Neural progenitor cell (in vitro differentiated cells): ENCODE data around the gene PIRT. TPM values are rescaled to one million over a fixed set of nuclear protein-coding genes. Genes with fewer than 3 reads are reported as not detected.

Experiments
- DNase-seq: peaks from one replicate; pipeline ENCODE4 v3.0.0-alpha.2; 2016; ENCODE audit warnings: low spot score
- H2AFZ ChIP-seq: fragments of 200-600 bp; sonication (generic); replicated peaks from 2 replicates; pipeline ENCODE4 v1.6.1; 2016; ENCODE audit warnings: antibody characterized with exemption
- H3F3A ChIP-seq: fragments of 200-600 bp; sonication (generic); 2 replicates; pipeline ENCODE4 v1.6.1; 2016; ENCODE audit warnings: antibody characterized with exemption, low read depth
- H3K27ac ChIP-seq: fragments of 200-600 bp; sonication (generic); 2 replicates; pipeline ENCODE4 v1.5.1; 2016; ENCODE audit warnings: mild to moderate bottlenecking
- H3K27me3 ChIP-seq: fragments of 200-600 bp; sonication (generic); 2 replicates; pipeline ENCODE4 v1.6.1; 2016; ENCODE audit warnings: mild to moderate bottlenecking, moderate library complexity
- H3K36me3 ChIP-seq: fragments of 200-600 bp; sonication (generic); 2 replicates; pipeline ENCODE4 v1.5.1; 2016
- H3K4me1 ChIP-seq: fragments of 200-600 bp; sonication (generic); 2 replicates; pipeline ENCODE4 v1.6.1; 2016; ENCODE audit warnings: mixed run types
- H3K4me2 ChIP-seq: fragments of 200-600 bp; sonication (generic); 2 replicates; pipeline ENCODE4 v1.6.1; 2016
- H3K4me3 ChIP-seq: fragments of 200-600 bp; sonication (generic); 2 replicates; pipeline ENCODE4 v1.5.1; 2016
- H3K79me2 ChIP-seq: fragments of 200-600 bp; sonication (generic); 2 replicates; pipeline ENCODE4 v1.6.1; 2016; ENCODE audit warnings: low read depth
- H3K9ac ChIP-seq: fragments of 200-600 bp; sonication (generic); 2 replicates; pipeline ENCODE4 v1.6.1; 2016
- H3K9me3 ChIP-seq: fragments of 200-600 bp; sonication (generic); 2 replicates; pipeline ENCODE4 v1.5.1; 2016; ENCODE audit warnings: low read depth
- H4K20me1 ChIP-seq: fragments of 200-600 bp; sonication (generic); 2 replicates; pipeline ENCODE4 v1.6.1; 2016; ENCODE audit warnings: low read depth
- H3K27ac Mint-ChIP-seq: 3 replicates; pipeline ENCODE4 v1.8.0; 2021; ENCODE audit warnings: mixed read lengths
- H3K27me3 Mint-ChIP-seq: 2 replicates; pipeline ENCODE4 v1.8.0; 2022; ENCODE audit warnings: low read depth, mild to moderate bottlenecking, inconsistent platforms, moderate library complexity, mixed read lengths; ENCODE audit not compliant: insufficient read depth
- H3K36me3 Mint-ChIP-seq: 3 replicates; pipeline ENCODE4 v1.8.0; 2021; ENCODE audit warnings: mixed read lengths
- H3K4me1 Mint-ChIP-seq: 3 replicates; pipeline ENCODE4 v1.8.0; 2021; ENCODE audit warnings: mixed read lengths
- H3K4me3 Mint-ChIP-seq: 3 replicates; pipeline ENCODE4 v1.8.0; 2021; ENCODE audit warnings: mild to moderate bottlenecking, moderate library complexity, mixed read lengths
- H3K9me3 Mint-ChIP-seq: 3 replicates; pipeline ENCODE4 v1.8.0; 2020; ENCODE audit warnings: mixed read lengths
- EZH2 ChIP-seq: fragments of 200-600 bp; sonication (generic); IDR thresholded peaks from 2 replicates; pipeline ENCODE4 v1.6.1; 2017; ENCODE audit warnings: antibody characterized with exemption, mild to moderate bottlenecking, moderate library complexity
- EZH2phosphoT487 ChIP-seq: fragments of 200-600 bp; sonication (generic); IDR thresholded peaks from 2 replicates; pipeline ENCODE4 v1.6.1; 2017; ENCODE audit warnings: antibody characterized with exemption
- total RNA-seq: library from RNA; depleted of rRNA; stranded (reverse); fragments of >200 nt; gene quantifications from 2 replicates; pipeline ENCODE4 v1.2.3, GENCODE V29; 2015; ENCODE audit warnings: low replicate concordance
- TF ChIP-seq, protein P1 (sequence below): fragments of 200-600 bp; sonication (generic); IDR thresholded peaks from 2 replicates; pipeline ENCODE4 v1.5.1; 2017; ENCODE audit warnings: antibody characterized with exemption, mild to moderate bottlenecking

PIRT gene
- total RNA-seq, 1 donor from 2014 or later = not detected

DNA sequence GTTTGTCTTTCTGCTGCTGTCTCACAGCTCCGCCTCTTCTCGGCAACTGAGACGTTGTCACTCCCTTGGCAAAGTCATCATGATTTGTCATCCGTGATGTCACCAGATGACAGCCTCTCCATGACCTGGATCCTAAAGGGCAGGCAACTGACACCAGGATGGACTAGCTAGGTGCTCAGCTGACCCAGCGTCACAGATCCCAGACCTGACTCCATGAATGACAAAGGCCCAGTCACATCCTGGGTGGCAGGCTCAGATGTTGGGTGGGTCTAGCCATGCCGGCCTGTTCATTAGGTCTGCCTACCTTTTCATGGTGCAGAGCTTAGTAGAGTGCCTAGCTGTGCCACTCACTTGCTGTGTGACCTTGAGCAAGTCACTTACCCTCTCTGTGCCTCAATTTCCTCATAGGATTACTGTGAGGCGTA is 30.2 kb downstream of the PIRT start:
- Histone ChIP-seq H3K79me2 (no peaks in the 10 kb centered on the region), H3K9me3 (no peaks in the 10 kb centered on the region), H3K9ac (no peak overlapping the region), H3K4me3 (no peak overlapping the region), H3K27me3 (no peaks in the 10 kb centered on the region), H3K4me2 (no peak overlapping the region), H3K27ac (no peak overlapping the region), H2AFZ (no peak overlapping the region), H3F3A (no peaks in the 10 kb centered on the region), H4K20me1 (no peaks in the 10 kb centered on the region), H3K36me3 (no peaks in the 10 kb centered on the region), H3K4me1 (peaks cover 7% of the 10 kb centered on the region)
- no peaks in the 10 kb centered on the region for H3K9me3 Mint-ChIP-seq
- no peak overlapping the region for H3K27ac Mint-ChIP-seq
- no peak overlapping the region for H3K4me3 Mint-ChIP-seq
- H3K27me3 Mint-ChIP-seq = peaks cover 4% of the 10 kb centered on the region
- peaks cover 6% of the 10 kb centered on the region for H3K4me1 Mint-ChIP-seq
- no peak for DNase-seq
- no peaks in the 10 kb centered on the region for H3K36me3 Mint-ChIP-seq
- TF ChIP-seq EZH2phosphoT487 (no peak), EZH2 (no peak)

DNA sequence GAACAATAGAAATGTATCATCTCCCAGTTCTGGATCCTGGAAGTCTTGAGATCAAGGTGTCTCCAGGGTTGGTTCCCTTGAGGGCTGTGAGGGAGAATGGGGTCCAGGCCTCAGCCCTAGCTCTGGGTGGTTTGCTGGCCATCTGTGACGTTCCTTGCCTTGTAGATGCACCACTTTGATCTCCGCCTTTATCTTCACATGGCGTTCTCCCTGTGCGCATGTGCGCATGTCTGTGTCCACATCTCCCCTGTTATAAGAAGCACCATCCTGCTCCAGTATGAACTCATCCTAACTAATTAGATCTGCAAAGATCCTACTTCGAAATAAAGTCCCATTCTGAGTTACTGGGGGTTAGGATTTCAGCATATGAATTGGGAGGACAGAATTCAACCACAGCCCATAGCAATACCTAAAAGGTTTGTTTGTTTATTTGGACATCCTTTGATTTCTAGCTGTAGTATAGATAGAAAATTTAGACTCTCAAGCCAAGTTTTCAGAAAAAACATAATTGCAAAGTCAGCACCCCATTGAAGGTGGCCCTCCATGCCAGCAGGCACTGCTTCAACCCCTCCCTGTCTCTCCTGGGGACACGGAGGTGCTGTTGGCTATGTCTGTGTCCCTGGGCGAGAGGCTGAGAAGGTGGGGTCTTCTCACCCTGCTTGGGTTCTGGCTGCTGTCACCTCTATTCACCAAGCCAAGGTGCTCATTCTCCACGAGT is 31.2 kb downstream of the PIRT start:
- Mint-ChIP-seq H3K4me3 (no peak overlapping the region), H3K4me1 (peaks cover 6% of the 10 kb centered on the region), H3K36me3 (no peaks in the 10 kb centered on the region), H3K27me3 (peaks cover 4% of the 10 kb centered on the region), H3K9me3 (no peaks in the 10 kb centered on the region), H3K27ac (no peak overlapping the region)
- Histone ChIP-seq H3K36me3 (no peaks in the 10 kb centered on the region), H3K9ac (no peak overlapping the region), H2AFZ (no peak overlapping the region), H3K4me2 (no peak overlapping the region), H4K20me1 (no peaks in the 10 kb centered on the region), H3F3A (no peaks in the 10 kb centered on the region), H3K4me3 (no peak overlapping the region), H3K9me3 (no peaks in the 10 kb centered on the region), H3K27ac (no peak overlapping the region), H3K4me1 (peaks cover 7% of the 10 kb centered on the region), H3K79me2 (no peaks in the 10 kb centered on the region), H3K27me3 (no peaks in the 10 kb centered on the region)
- TF ChIP-seq, protein P1, sequence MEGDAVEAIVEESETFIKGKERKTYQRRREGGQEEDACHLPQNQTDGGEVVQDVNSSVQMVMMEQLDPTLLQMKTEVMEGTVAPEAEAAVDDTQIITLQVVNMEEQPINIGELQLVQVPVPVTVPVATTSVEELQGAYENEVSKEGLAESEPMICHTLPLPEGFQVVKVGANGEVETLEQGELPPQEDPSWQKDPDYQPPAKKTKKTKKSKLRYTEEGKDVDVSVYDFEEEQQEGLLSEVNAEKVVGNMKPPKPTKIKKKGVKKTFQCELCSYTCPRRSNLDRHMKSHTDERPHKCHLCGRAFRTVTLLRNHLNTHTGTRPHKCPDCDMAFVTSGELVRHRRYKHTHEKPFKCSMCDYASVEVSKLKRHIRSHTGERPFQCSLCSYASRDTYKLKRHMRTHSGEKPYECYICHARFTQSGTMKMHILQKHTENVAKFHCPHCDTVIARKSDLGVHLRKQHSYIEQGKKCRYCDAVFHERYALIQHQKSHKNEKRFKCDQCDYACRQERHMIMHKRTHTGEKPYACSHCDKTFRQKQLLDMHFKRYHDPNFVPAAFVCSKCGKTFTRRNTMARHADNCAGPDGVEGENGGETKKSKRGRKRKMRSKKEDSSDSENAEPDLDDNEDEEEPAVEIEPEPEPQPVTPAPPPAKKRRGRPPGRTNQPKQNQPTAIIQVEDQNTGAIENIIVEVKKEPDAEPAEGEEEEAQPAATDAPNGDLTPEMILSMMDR = no peak
- TF ChIP-seq EZH2 = no peak
- no peak for TF ChIP-seq EZH2phosphoT487
- no peak for DNase-seq

DNA sequence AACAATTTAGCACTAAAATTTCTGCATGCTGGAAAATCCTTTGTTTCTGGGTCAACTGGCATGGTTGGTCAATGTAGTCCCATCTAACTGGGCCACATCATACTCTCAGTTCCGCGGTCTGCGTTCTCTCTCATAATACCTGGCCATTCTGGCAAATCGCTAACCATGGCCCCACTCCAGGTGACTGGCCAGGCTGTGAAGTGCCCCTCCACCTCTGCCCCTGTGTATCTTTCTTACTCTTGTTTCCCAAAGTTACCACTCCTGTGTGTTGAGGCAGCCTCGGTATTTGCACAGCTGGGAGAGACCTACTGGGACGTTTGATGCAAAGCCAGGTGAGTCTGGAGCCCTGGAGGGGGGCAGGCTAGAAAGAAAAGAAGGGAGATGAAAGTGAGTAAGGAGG is 32.0 kb downstream of the PIRT start:
- Histone ChIP-seq H3K9ac (no peak overlapping the region), H3K4me1 (peaks cover 7% of the 10 kb centered on the region), H2AFZ (no peak overlapping the region), H3K27ac (no peak overlapping the region), H3F3A (no peaks in the 10 kb centered on the region), H3K4me2 (no peak overlapping the region), H3K27me3 (no peaks in the 10 kb centered on the region), H3K36me3 (no peaks in the 10 kb centered on the region), H3K9me3 (no peaks in the 10 kb centered on the region), H4K20me1 (no peaks in the 10 kb centered on the region), H3K4me3 (no peak overlapping the region), H3K79me2 (no peaks in the 10 kb centered on the region)
- DNase-seq = no peak
- Mint-ChIP-seq H3K4me1 (peaks cover 6% of the 10 kb centered on the region), H3K9me3 (no peaks in the 10 kb centered on the region), H3K27ac (no peak overlapping the region), H3K27me3 (peaks cover 4% of the 10 kb centered on the region), H3K4me3 (no peak overlapping the region), H3K36me3 (no peaks in the 10 kb centered on the region)
- TF ChIP-seq EZH2 = no peak

DNA sequence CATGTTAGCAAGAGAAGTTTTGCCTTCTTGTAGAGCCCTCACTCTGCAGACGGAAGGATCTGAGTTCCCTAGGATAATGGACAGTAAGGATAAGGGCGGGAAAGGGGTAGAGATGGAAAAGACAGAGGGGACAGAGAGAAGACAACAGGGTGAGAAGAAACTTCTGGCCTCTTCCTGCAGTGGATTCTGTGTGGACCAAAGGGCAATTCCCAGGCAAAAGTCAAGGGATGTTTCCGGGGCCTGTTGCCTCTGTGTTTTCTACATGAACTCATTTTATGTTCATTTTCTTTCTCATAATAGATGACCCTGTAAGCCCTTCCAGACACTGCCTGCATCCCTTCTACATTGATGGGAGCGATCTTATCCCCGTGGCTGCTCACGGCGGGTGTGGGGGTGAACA is 33.3 kb downstream of the PIRT start:
- TF ChIP-seq, protein P1 = no peak
- no peak for TF ChIP-seq EZH2phosphoT487
- no peak for TF ChIP-seq EZH2
- H3K36me3 Mint-ChIP-seq = no peaks in the 10 kb centered on the region
- no peaks in the 10 kb centered on the region for H3K9me3 ChIP-seq
- H2AFZ ChIP-seq = no peak overlapping the region
- no peak overlapping the region for H3K4me3 ChIP-seq
- no peak overlapping the region for H3K9ac ChIP-seq
- H3K79me2 ChIP-seq = no peaks in the 10 kb centered on the region
- peaks cover 6% of the 10 kb centered on the region for H3K4me1 Mint-ChIP-seq
- H4K20me1 ChIP-seq = no peaks in the 10 kb centered on the region
- H3K4me1 ChIP-seq = peaks cover 7% of the 10 kb centered on the region
- H3K27me3 ChIP-seq = no peaks in the 10 kb centered on the region
- H3K4me3 Mint-ChIP-seq = no peak overlapping the region
- no peaks in the 10 kb centered on the region for H3F3A ChIP-seq
- H3K27ac Mint-ChIP-seq = no peak overlapping the region
- no peak overlapping the region for H3K27ac ChIP-seq
- H3K4me2 ChIP-seq = peak overlapping the region; percentile 35
- H3K27me3 Mint-ChIP-seq = no peaks in the 10 kb centered on the region
- H3K36me3 ChIP-seq = no peaks in the 10 kb centered on the region
- no peak for DNase-seq
- no peaks in the 10 kb centered on the region for H3K9me3 Mint-ChIP-seq
